HCT116 (cell line): ENCODE data around the gene SLC17A5. TPM values are rescaled to one million over a fixed set of nuclear protein-coding genes. Genes with fewer than 3 reads are reported as not detected.
A peak's percentile ranks its signal among the peaks of the same experiment; 100 is the strongest.

Experiments used
- ATAC-seq: fragments of 200-7000 bp; cut with Tn5 transposase; 2 replicates; pipeline ENCODE4 v1.9.1; 2020; ENCODE audit warnings: mild to moderate bottlenecking, moderate library complexity
- BruUV-seq: library from RNA; stranded (reverse); fragments of 400-500 nt; replicated peaks from 2 replicates; lab custom pipeline; 2021; lab: Mats Ljungman, UMichigan
- CTCF ChIA-PET: fragments of 300-600 bp; sonication (Branson Sonifier 250); formaldehyde crosslinking; loops from one replicate; lab custom pipeline; 2021; ENCODE audit warnings: antibody characterized with exemption; lab: Charles Lee
- POLR2A ChIA-PET: fragments of 300-600, 350-600 bp; sonication (Branson Sonifier 250); formaldehyde crosslinking; loops from one replicate; lab custom pipeline; 2021; ENCODE audit warnings: antibody characterized with exemption; lab: Charles Lee
- RAD21 ChIA-PET, 2 experiments: fragments of 300-600 bp; sonication (Branson Sonifier 250); formaldehyde crosslinking; loops; one replicate each; lab custom pipeline; 2023; ENCODE audit warnings: low total read pairs in 2 of 2; ENCODE audit not compliant: uncharacterized antibody in 2 of 2, unreplicated experiment in 2 of 2, low non-redundant PET in 1 of 2; lab: Charles Lee
- DNase-seq: peaks from one replicate; pipeline ENCODE4 v3.0.0-alpha.2; 2010; ENCODE audit warnings: low read depth, low spot score
- H2AFZ ChIP-seq: fragments of 200-600 bp; shearing (Covaris generic), sonication (generic); 2 replicates; pipeline ENCODE4 v1.6.1; 2017; ENCODE audit warnings: low read depth, mixed run types, mixed read lengths, antibody characterized with exemption, low read length; ENCODE audit not compliant: poor library complexity, severe bottlenecking
- H3K27ac ChIP-seq: 2 replicates; pipeline ENCODE4 v1.5.1; 2012; ENCODE audit warnings: low read depth, low read length
- H3K27me3 ChIP-seq: fragments of 200-600 bp; sonication (generic); 2 replicates; pipeline ENCODE4 v1.6.1; 2016; ENCODE audit warnings: mixed run types, low read length, mixed read lengths; ENCODE audit not compliant: insufficient read depth
- H3K36me3 ChIP-seq, 2 experiments: fragments of 200-500 bp in 1 of 2; fragments of 200-600 bp in 1 of 2; sonication (Bioruptor generic) in 1 of 2; sonication (generic) in 1 of 2; 2 replicates each; pipeline versions ENCODE4 v1.5.1 to v1.6.1; 2014 to 2016; ENCODE audit warnings: low read length in 2 of 2, inconsistent platforms in 1 of 2, mixed read lengths in 1 of 2, mixed run types in 1 of 2; ENCODE audit not compliant: insufficient read depth in 2 of 2, control insufficient read depth in 1 of 2
- H3K4me1 ChIP-seq, 2 experiments: fragments of 200-600 bp in 1 of 2; sonication (generic) in 1 of 2; 2 replicates each; pipeline versions ENCODE4 v1.5.1 to v1.6.1; 2012 to 2017; ENCODE audit warnings: low read length in 2 of 2, inconsistent platforms in 1 of 2, mild to moderate bottlenecking in 1 of 2, mixed read lengths in 1 of 2, mixed run types in 1 of 2, moderate library complexity in 1 of 2; ENCODE audit not compliant: insufficient read depth in 2 of 2, control insufficient read depth in 1 of 2
- H3K4me2 ChIP-seq: fragments of 200-600 bp; sonication (generic); 2 replicates; pipeline ENCODE4 v1.6.1; 2017; ENCODE audit warnings: mixed run types, low read length, mixed read lengths
- H3K4me3 ChIP-seq, 2 experiments: fragments of 200-600 bp in 1 of 2; sonication (generic) in 1 of 2; replicated peaks in 1 of 2; 2 replicates each; pipeline ENCODE4 v1.5.1; 2011 to 2016; ENCODE audit warnings: low read length in 2 of 2, control low read depth in 1 of 2, low read depth in 1 of 2, mild to moderate bottlenecking in 1 of 2, mixed read lengths in 1 of 2, mixed run types in 1 of 2
- H3K79me2 ChIP-seq: fragments of 200-600 bp; sonication (generic); 2 replicates; pipeline ENCODE4 v1.6.1; 2017; ENCODE audit warnings: mild to moderate bottlenecking, mixed run types, low read length, moderate library complexity, mixed read lengths; ENCODE audit not compliant: insufficient read depth
- H3K9ac ChIP-seq: fragments of 200-600 bp; sonication (generic); 2 replicates; pipeline ENCODE4 v1.6.1; 2016; ENCODE audit warnings: low read length, mixed read lengths
- H3K9me2 ChIP-seq: fragments of 200-600 bp; sonication (generic), shearing (Covaris generic); 2 replicates; pipeline ENCODE4 v1.6.1; 2017; ENCODE audit warnings: mixed run types, mild to moderate bottlenecking, moderate library complexity; ENCODE audit not compliant: insufficient read depth
- H3K9me3 ChIP-seq, 2 experiments: fragments of 200-500 bp in 1 of 2; fragments of 200-600 bp in 1 of 2; sonication (Bioruptor generic) in 1 of 2; sonication (generic) in 1 of 2; 2 replicates each; pipeline ENCODE4 v1.6.1; 2014 to 2017; ENCODE audit warnings: low read length in 2 of 2, mixed read lengths in 2 of 2, inconsistent platforms in 1 of 2, low read depth in 1 of 2, mild to moderate bottlenecking in 1 of 2, mixed run types in 1 of 2, moderate library complexity in 1 of 2; ENCODE audit not compliant: control insufficient read depth in 1 of 2, insufficient read depth in 1 of 2
- H4K20me1 ChIP-seq: fragments of 200-600 bp; sonication (generic), shearing (Covaris generic); 2 replicates; pipeline ENCODE4 v1.6.1; 2017; ENCODE audit warnings: mixed run types, mild to moderate bottlenecking, moderate library complexity; ENCODE audit not compliant: insufficient read depth
- CBX3 ChIP-seq: IDR thresholded peaks from 2 replicates; pipeline ENCODE4 v1.6.1; 2012; ENCODE audit warnings: low read depth
- CEBPB ChIP-seq: IDR thresholded peaks from 2 replicates; pipeline ENCODE4 v1.6.1; 2012; ENCODE audit warnings: low read depth
- EGR1 ChIP-seq: IDR thresholded peaks from 2 replicates; pipeline ENCODE4 v1.6.1; 2012; ENCODE audit warnings: low read depth
- ELF1 ChIP-seq: IDR thresholded peaks from 2 replicates; pipeline ENCODE4 v1.6.1; 2012; ENCODE audit warnings: low read depth, borderline replicate concordance
- EZH2 ChIP-seq: fragments of 200-600 bp; sonication (generic); IDR thresholded peaks from 2 replicates; pipeline ENCODE4 v1.6.1; 2017; ENCODE audit warnings: antibody characterized with exemption, mixed run types
- EZH2phosphoT487 ChIP-seq: fragments of 200-600 bp; IDR thresholded peaks from 2 replicates; pipeline ENCODE4 v1.6.1; 2018; ENCODE audit warnings: antibody characterized with exemption, borderline replicate concordance
- FOSL1 ChIP-seq: IDR thresholded peaks from 2 replicates; pipeline ENCODE4 v1.6.1; 2012; ENCODE audit warnings: low read depth
- JUND ChIP-seq: IDR thresholded peaks from 2 replicates; pipeline ENCODE4 v1.6.1; 2012
- MAX ChIP-seq: IDR thresholded peaks from 2 replicates; pipeline ENCODE4 v1.6.1; 2012
- POLR2A ChIP-seq: IDR thresholded peaks from 2 replicates; pipeline ENCODE4 v1.7.0; 2011; ENCODE audit warnings: borderline replicate concordance; ENCODE audit not compliant: insufficient read depth, insufficient read length; ENCODE audit errors: extremely low read depth
- POLR2AphosphoS5 ChIP-seq: IDR thresholded peaks from 2 replicates; pipeline ENCODE4 v1.6.1; 2011; ENCODE audit warnings: mild to moderate bottlenecking, low read depth, low read length, moderate library complexity
- RAD21 ChIP-seq: IDR thresholded peaks from 2 replicates; pipeline ENCODE4 v1.6.1; 2012; ENCODE audit warnings: low read depth, mild to moderate bottlenecking
- SIN3A ChIP-seq: IDR thresholded peaks from 2 replicates; pipeline ENCODE4 v1.6.1; 2012; ENCODE audit warnings: low read depth
- SP1 ChIP-seq: IDR thresholded peaks from 2 replicates; pipeline ENCODE4 v1.6.1; 2012; ENCODE audit warnings: low read depth
- SRF ChIP-seq: IDR thresholded peaks from 2 replicates; pipeline ENCODE4 v1.6.1; 2012; ENCODE audit warnings: low read depth
- YY1 ChIP-seq: IDR thresholded peaks from 2 replicates; pipeline ENCODE4 v1.6.1; 2011; ENCODE audit warnings: low read length, low read depth, moderate library complexity, mild to moderate bottlenecking; ENCODE audit not compliant: insufficient replicate concordance; ENCODE audit errors: extremely low read depth
- ZBTB33 ChIP-seq: IDR thresholded peaks from 2 replicates; pipeline ENCODE4 v1.6.1; 2011; ENCODE audit warnings: mild to moderate bottlenecking, low read length, moderate library complexity; ENCODE audit not compliant: insufficient replicate concordance; ENCODE audit errors: extremely low read depth
- ZFX ChIP-seq: fragments of 450-650 bp; IDR thresholded peaks from 2 replicates; pipeline ENCODE4 v1.6.1; 2017
- ZNF274 ChIP-seq: fragments of 200-500 bp; sonication (Bioruptor generic); IDR thresholded peaks from 2 replicates; pipeline ENCODE4 v1.6.1; 2014; ENCODE audit warnings: mild to moderate bottlenecking, low read depth, low read length, inconsistent platforms
- intact Hi-C: fragments of 100-400 bp; cut with micrococcal nuclease; formaldehyde crosslinking; loops from 2 replicates; pipeline ENCODE4 v1.10.0; 2022
- total RNA-seq: library from RNA; stranded (reverse); gene quantifications from one replicate; pipeline ENCODE4 v1.2.1, GENCODE V29; 2021; ENCODE audit not compliant: unreplicated experiment
- TF ChIP-seq, protein P1 (sequence below), 3 experiments: fragments of 200-600 bp in 1 of 3; sonication (generic) in 1 of 3; IDR thresholded peaks in 2 of 3; conservative IDR thresholded peaks in 1 of 3; 2 replicates each; pipeline ENCODE4 v1.5.1; 2012 to 2017; ENCODE audit warnings: low read depth in 2 of 3, low read length in 2 of 3, antibody characterized with exemption in 1 of 3, borderline replicate concordance in 1 of 3, control low read depth in 1 of 3, mild to moderate bottlenecking in 1 of 3, mixed read lengths in 1 of 3, mixed run types in 1 of 3, moderate library complexity in 1 of 3; ENCODE audit not compliant: insufficient read depth in 1 of 3

Gene SLC17A5
- total RNA-seq, 1 experiment from 2014 or later: 17.0 TPM

DNA sequence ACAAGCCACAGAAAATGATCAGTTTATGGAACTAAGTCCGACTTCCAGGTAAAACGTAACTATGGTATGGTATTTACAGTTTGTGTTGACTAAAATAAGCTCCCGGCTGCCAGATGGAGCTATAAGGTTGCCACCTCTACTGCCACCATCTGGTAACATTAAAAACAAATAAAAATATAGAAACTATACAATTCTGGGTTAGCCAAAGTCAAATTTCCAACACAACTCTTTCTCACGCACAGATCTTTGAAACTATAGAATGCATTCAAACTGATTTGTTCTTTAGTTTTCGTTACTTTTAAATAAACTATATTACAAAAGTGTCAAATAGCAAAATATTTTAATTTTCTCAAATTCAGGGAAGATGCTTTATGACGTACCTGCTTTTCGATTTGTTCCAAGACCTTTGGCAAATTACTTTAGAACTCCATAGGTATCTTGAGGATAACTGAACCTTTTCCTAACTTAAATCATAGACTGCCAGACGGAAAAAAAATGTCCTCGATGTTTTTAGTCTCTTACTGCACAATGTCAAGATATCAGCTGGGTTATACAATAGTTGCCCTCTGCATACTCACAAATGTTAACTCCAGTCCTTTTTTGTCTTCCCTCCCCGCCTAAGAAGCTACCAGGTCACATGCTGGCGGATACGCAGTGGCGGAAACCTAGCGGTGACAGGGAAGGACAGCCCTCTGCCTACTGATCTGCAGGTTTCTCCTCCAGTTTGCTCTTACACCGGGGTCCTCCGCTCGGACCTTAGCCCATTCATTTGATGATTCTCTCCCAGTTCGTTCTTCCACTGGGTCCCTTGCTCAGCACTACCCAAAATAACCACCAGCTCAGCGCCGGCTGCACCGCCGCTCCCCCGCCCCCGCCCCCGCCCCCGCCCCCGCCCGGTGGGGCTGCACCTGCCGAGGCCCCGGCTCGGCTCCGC lies 888 bp downstream of the SLC17A5 start:
- intact Hi-C loops: loop anchor here (1.0 to 10.0 kb wide), 3 partner anchors 71 to 368 kb away; partner anchors contain the start of gene EEF1A1
- H2AFZ ChIP-seq: peak overlapping the region; percentile 67
- H3K9ac ChIP-seq: peak overlapping the region; percentile 82
- peak overlapping the region; percentile 68 to 76 for H3K4me3 ChIP-seq
- H3K9me3 ChIP-seq: no peaks in the 10 kb centered on the region
- TSS peak; percentile 72 for BruUV-seq
- ATAC-seq: peak; percentile 40
- peak; percentile 52 for DNase-seq
- RAD21 ChIA-PET: interaction anchor here (0.6 to 1.6 kb wide), 2 partner anchors 129 to 190 kb away, joined by 3 to 4 read pairs; no protein-coding TSS in a partner anchor
- POLR2A ChIA-PET: interaction anchor here (0.6 to 3.3 kb wide), 13 partner anchors 11 to 401 kb away, joined by 3 to 33 read pairs (median 4); partner anchors contain the start of genes EEF1A1 and MTO1
- CTCF ChIA-PET: interaction anchor here (0.6 to 2.2 kb wide), 19 partner anchors 10 to 367 kb away, joined by 3 to 10 read pairs (median 3); partner anchors contain the start of genes EEF1A1 and MTO1
- peaks cover 32% of the 10 kb centered on the region for H3K79me2 ChIP-seq
- H3K4me1 ChIP-seq: peaks cover 57 to 77% of the 10 kb centered on the region in 2 experiments
- H3K4me2 ChIP-seq: peak overlapping the region; percentile 90
- no peaks in the 10 kb centered on the region for H4K20me1 ChIP-seq
- no peaks in the 10 kb centered on the region for H3K9me2 ChIP-seq
- H3K27ac ChIP-seq: peak overlapping the region; percentile 93
- H3K27me3 ChIP-seq: no peaks in the 10 kb centered on the region
- no peaks in the 10 kb centered on the region for H3K36me3 ChIP-seq
- TF ChIP-seq CEBPB (no peak), ZFX (no peak), EZH2phosphoT487 (no peak), JUND (no peak), ZNF274 (no peak), CBX3 (no peak), MAX (peak; percentile 53; the same call in 1 of the 2 replicates), YY1 (no peak), ELF1 (no peak), POLR2A (no peak), POLR2AphosphoS5 (no peak), EZH2 (no peak), EGR1 (no peak), SP1 (no peak), RAD21 (peak; percentile 38; the same call in 1 of the 2 replicates), FOSL1 (no peak), ZBTB33 (no peak), SIN3A (no peak), SRF (no peak)
- TF ChIP-seq, protein P1, sequence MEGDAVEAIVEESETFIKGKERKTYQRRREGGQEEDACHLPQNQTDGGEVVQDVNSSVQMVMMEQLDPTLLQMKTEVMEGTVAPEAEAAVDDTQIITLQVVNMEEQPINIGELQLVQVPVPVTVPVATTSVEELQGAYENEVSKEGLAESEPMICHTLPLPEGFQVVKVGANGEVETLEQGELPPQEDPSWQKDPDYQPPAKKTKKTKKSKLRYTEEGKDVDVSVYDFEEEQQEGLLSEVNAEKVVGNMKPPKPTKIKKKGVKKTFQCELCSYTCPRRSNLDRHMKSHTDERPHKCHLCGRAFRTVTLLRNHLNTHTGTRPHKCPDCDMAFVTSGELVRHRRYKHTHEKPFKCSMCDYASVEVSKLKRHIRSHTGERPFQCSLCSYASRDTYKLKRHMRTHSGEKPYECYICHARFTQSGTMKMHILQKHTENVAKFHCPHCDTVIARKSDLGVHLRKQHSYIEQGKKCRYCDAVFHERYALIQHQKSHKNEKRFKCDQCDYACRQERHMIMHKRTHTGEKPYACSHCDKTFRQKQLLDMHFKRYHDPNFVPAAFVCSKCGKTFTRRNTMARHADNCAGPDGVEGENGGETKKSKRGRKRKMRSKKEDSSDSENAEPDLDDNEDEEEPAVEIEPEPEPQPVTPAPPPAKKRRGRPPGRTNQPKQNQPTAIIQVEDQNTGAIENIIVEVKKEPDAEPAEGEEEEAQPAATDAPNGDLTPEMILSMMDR (IDR thresholded peaks at IDR 0.05 in 2 of 3, conservative IDR thresholded peaks at IDR 0.05 in 1 of 3; ENCODE audit: borderline replicate concordance in 1 of 3, insufficient read depth in 1 of 3, low read depth in 2 of 3, low read length in 2 of 3): peak; percentile 20 to 35 (median 23); a peak in 4 of 6 replicates
